OCI-LY7 (cell line): ENCODE results near the gene ABCA10. TPM values are rescaled to one million over a fixed set of nuclear protein-coding genes. Genes with fewer than 3 reads are reported as not detected.

Experiments used
- BruUV-seq: library from RNA; stranded (reverse); fragments of 400-500 nt; replicated peaks from 2 replicates; lab custom pipeline; 2021; lab: Mats Ljungman, UMichigan
- CTCF ChIA-PET: fragments of 300-600 bp; sonication (Branson Sonifier 250); formaldehyde crosslinking; loops from one replicate; lab custom pipeline; 2022; ENCODE audit warnings: antibody characterized with exemption; ENCODE audit not compliant: unreplicated experiment; lab: Charles Lee
- POLR2A ChIA-PET: fragments of 300-600 bp; sonication (Branson Sonifier 250); formaldehyde crosslinking; loops from one replicate; lab custom pipeline; 2022; ENCODE audit warnings: antibody characterized with exemption; lab: Charles Lee
- DNase-seq: peaks from one replicate; pipeline ENCODE4 v3.0.0-alpha.2; 2015; ENCODE audit warnings: low spot score
- H2AFZ ChIP-seq: fragments of 200-600 bp; sonication (generic), shearing (Covaris generic); 2 replicates; pipeline ENCODE4 v1.6.1; 2014; ENCODE audit warnings: mild to moderate bottlenecking, antibody characterized with exemption, low read length, moderate library complexity
- H3K27ac ChIP-seq: fragments of 200-600 bp; sonication (generic); 2 replicates; pipeline ENCODE4 v1.5.1; 2014; ENCODE audit warnings: mixed run types, low read depth, mild to moderate bottlenecking, moderate library complexity, low read length, inconsistent platforms; ENCODE audit not compliant: poor library complexity, severe bottlenecking
- H3K36me3 ChIP-seq: fragments of 200-600 bp; sonication (generic); 2 replicates; pipeline ENCODE4 v1.6.1; 2014; ENCODE audit warnings: mild to moderate bottlenecking, antibody characterized with exemption, low read length, moderate library complexity, mixed read lengths; ENCODE audit not compliant: insufficient read depth
- H3K4me1 ChIP-seq: fragments of 200-600 bp; sonication (generic); 2 replicates; pipeline ENCODE4 v1.5.1; 2014; ENCODE audit warnings: mild to moderate bottlenecking, low read length; ENCODE audit not compliant: insufficient read depth, poor library complexity, severe bottlenecking
- H3K4me2 ChIP-seq: fragments of 200-600 bp; sonication (generic); 2 replicates; pipeline ENCODE4 v1.6.1; 2014; ENCODE audit warnings: mild to moderate bottlenecking, low read length
- H3K4me3 ChIP-seq: fragments of 200-600 bp; sonication (generic); 2 replicates; pipeline ENCODE4 v1.5.1; 2014; ENCODE audit warnings: mild to moderate bottlenecking, low read depth, low read length; ENCODE audit not compliant: poor library complexity, severe bottlenecking
- H3K79me2 ChIP-seq: fragments of 200-600 bp; sonication (generic); 2 replicates; pipeline ENCODE4 v1.6.1; 2016; ENCODE audit warnings: low read depth, mild to moderate bottlenecking, low read length, moderate library complexity, mixed read lengths; ENCODE audit not compliant: insufficient read depth
- H3K9me2 ChIP-seq: fragments of 200-600 bp; sonication (generic); 2 replicates; pipeline ENCODE4 v1.6.1; 2016; ENCODE audit warnings: mild to moderate bottlenecking, low read length, mixed read lengths; ENCODE audit not compliant: insufficient read depth
- H3K9me3 ChIP-seq: fragments of 200-600 bp; sonication (generic); 2 replicates; pipeline ENCODE4 v1.6.1; 2014; ENCODE audit warnings: mild to moderate bottlenecking, mixed run types, low read length, mixed read lengths
- H4K20me1 ChIP-seq: fragments of 200-600 bp; sonication (generic); 2 replicates; pipeline ENCODE4 v1.6.1; 2014; ENCODE audit warnings: mild to moderate bottlenecking, antibody characterized with exemption, low read length, moderate library complexity, mixed read lengths; ENCODE audit not compliant: insufficient read depth
- EZH2phosphoT487 ChIP-seq: fragments of 200-600 bp; sonication (generic); IDR thresholded peaks from 2 replicates; pipeline ENCODE4 v1.6.1; 2018; ENCODE audit warnings: low read depth, borderline replicate concordance, mild to moderate bottlenecking, mixed run types, antibody characterized with exemption, low read length, moderate library complexity, mixed read lengths
- intact Hi-C: fragments of 100-400 bp; cut with micrococcal nuclease; formaldehyde crosslinking; loops from one replicate; pipeline ENCODE4 v1.10.0; 2022; ENCODE audit not compliant: unreplicated experiment
- total RNA-seq, 2 experiments: library from RNA; depleted of rRNA in 1 of 2; stranded (reverse); fragments of >200 nt in 1 of 2; shearing (Covaris generic) in 1 of 2; gene quantifications; 2 replicates each; pipeline ENCODE4 v1.2.3, GENCODE V29; 2014 to 2022
- TF ChIP-seq, protein P1 (sequence below): fragments of 200-600 bp; sonication (generic); conservative IDR thresholded peaks from 2 replicates; pipeline ENCODE4 v1.5.1; 2014; ENCODE audit warnings: mild to moderate bottlenecking, antibody characterized with exemption, low read length, moderate library complexity, mixed read lengths

ABCA10 gene
- total RNA-seq, 2 experiments from 2014 or later, result 0.13 TPM; not detected in 1

DNA sequence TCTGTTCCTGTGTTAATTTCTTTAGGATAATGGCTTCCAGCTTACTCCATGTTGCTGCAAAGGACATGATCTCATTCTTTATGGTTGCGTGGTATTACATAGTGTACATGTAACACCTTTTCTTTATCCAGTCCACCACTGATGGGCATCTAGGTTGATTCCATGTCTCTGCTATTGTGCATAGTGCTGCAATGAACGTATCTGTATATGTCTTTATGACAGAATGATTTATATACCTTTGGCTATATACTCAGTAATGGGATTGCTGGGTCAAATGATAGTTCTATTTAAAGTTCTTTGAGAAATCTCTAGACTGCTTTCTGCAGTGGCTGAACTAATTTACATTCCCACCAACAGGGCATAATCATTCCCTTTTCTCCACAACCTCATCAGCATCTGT is 39.8 kb downstream of the ABCA10 start:
- no peak overlapping the region for H3K4me2 ChIP-seq
- H4K20me1 ChIP-seq, result no peaks in the 10 kb centered on the region
- TF ChIP-seq EZH2phosphoT487, result no peak
- TF ChIP-seq, protein P1, sequence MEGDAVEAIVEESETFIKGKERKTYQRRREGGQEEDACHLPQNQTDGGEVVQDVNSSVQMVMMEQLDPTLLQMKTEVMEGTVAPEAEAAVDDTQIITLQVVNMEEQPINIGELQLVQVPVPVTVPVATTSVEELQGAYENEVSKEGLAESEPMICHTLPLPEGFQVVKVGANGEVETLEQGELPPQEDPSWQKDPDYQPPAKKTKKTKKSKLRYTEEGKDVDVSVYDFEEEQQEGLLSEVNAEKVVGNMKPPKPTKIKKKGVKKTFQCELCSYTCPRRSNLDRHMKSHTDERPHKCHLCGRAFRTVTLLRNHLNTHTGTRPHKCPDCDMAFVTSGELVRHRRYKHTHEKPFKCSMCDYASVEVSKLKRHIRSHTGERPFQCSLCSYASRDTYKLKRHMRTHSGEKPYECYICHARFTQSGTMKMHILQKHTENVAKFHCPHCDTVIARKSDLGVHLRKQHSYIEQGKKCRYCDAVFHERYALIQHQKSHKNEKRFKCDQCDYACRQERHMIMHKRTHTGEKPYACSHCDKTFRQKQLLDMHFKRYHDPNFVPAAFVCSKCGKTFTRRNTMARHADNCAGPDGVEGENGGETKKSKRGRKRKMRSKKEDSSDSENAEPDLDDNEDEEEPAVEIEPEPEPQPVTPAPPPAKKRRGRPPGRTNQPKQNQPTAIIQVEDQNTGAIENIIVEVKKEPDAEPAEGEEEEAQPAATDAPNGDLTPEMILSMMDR, result no peak
- no peaks in the 10 kb centered on the region for H3K4me1 ChIP-seq
- no peak overlapping the region for H3K4me3 ChIP-seq
- H2AFZ ChIP-seq, result no peak overlapping the region
- no peak for DNase-seq
- intact Hi-C loops, result loop anchor here (1.0 kb wide), 1 partner anchor 40 kb away; no protein-coding TSS in a partner anchor
- H3K79me2 ChIP-seq, result no peaks in the 10 kb centered on the region
- no TSS peak for BruUV-seq
- ChIA-PET CTCF (no interaction called here), POLR2A (interaction anchor here (1.6 kb wide), 1 partner anchor 13 kb away, joined by 4 read pairs; no protein-coding TSS in a partner anchor)
- H3K9me2 ChIP-seq, result no peaks in the 10 kb centered on the region
- no peak overlapping the region for H3K27ac ChIP-seq
- H3K36me3 ChIP-seq, result no peaks in the 10 kb centered on the region
- H3K9me3 ChIP-seq, result no peaks in the 10 kb centered on the region

DNA sequence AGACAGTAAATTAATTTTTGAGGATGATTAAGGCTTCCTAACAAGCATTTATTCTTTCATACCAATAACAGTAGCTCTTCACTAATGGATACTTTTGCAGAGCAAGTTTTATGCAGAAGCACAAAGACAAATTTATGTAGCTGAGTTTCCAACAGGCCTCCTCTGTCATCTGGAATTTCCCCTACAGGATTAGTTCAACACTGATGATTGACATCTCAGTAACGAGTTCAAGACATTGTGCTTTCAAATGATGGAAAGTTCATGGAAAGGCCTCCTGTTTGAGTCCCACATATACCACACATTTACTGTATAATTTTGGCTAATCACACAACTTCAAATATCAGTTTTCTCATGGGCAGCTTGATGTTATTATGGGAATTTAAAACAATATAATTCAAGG is 40.6 kb downstream of the ABCA10 start:
- intact Hi-C loops, result loop anchor here (1.0 kb wide), 1 partner anchor 40 kb away; no protein-coding TSS in a partner anchor
- no peaks in the 10 kb centered on the region for H3K9me3 ChIP-seq
- no peak overlapping the region for H3K4me3 ChIP-seq
- no peak overlapping the region for H2AFZ ChIP-seq
- DNase-seq, result no peak
- no peak overlapping the region for H3K4me2 ChIP-seq
- no peaks in the 10 kb centered on the region for H3K9me2 ChIP-seq
- BruUV-seq, result no TSS peak
- TF ChIP-seq, protein P1, result no peak
- no peak for TF ChIP-seq EZH2phosphoT487
- no peaks in the 10 kb centered on the region for H3K79me2 ChIP-seq
- H4K20me1 ChIP-seq, result no peaks in the 10 kb centered on the region
- H3K27ac ChIP-seq, result no peak overlapping the region
- CTCF ChIA-PET, result no interaction called here
- POLR2A ChIA-PET, result interaction anchor here (1.1 to 1.6 kb wide), 2 partner anchors 11 to 14 kb away, joined by 4 to 5 read pairs; no protein-coding TSS in a partner anchor
- H3K36me3 ChIP-seq, result no peaks in the 10 kb centered on the region
- H3K4me1 ChIP-seq, result no peaks in the 10 kb centered on the region

DNA sequence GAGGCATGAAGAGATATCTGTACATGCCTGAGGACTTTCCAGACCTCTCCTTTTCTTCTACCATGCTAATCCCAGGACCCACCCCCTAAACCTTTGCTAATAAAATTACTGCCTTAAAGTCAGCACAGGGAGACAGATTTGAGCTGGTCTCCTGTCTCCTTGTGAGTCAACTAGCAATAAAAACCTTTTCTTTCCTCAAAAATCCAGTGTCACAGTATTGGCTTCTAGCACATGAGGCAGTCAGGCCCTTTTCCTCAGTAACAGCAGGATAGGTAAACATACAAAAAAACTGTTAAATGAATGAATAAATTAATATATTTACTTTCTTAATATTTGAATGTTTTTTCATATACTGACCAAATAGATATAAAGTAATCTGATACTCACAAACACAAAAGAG is 41.3 kb downstream of the ABCA10 start:
- ChIA-PET CTCF (no interaction called here), POLR2A (interaction anchor here (1.1 kb wide), 1 partner anchor 10 kb away, joined by 5 read pairs; no protein-coding TSS in a partner anchor)
- H3K4me2 ChIP-seq, result no peak overlapping the region
- H3K27ac ChIP-seq, result no peak overlapping the region
- no peaks in the 10 kb centered on the region for H3K79me2 ChIP-seq
- BruUV-seq, result no TSS peak
- H3K36me3 ChIP-seq, result no peaks in the 10 kb centered on the region
- TF ChIP-seq, protein P1, result no peak
- no peak for TF ChIP-seq EZH2phosphoT487
- H3K9me3 ChIP-seq, result no peaks in the 10 kb centered on the region
- H3K9me2 ChIP-seq, result no peaks in the 10 kb centered on the region
- H4K20me1 ChIP-seq, result no peaks in the 10 kb centered on the region
- no peak for DNase-seq
- H2AFZ ChIP-seq, result no peak overlapping the region
- H3K4me3 ChIP-seq, result no peak overlapping the region
- intact Hi-C loops, result no loop called here
- H3K4me1 ChIP-seq, result no peaks in the 10 kb centered on the region
